Measurements from ENCODE around the gene MTURN.
"Not testable (repeated sequence)": the region's sequence is repeated elsewhere in the genome, so short reads cannot be mapped to it uniquely, and the experiment has no call there.

MTURN gene

GRCh38 chr7:30180718-30181117, 45.9 kb downstream of the MTURN start:
- DNase-seq (ENCODE audit: low spot score), result no peak

- no peak for DNase-seq (ENCODE audit: low spot score)
Measured at GRCh38 chr7:30181211-30181610, 46.4 kb downstream of the MTURN start.

- DNase-seq (ENCODE audit: low spot score), result no peak
Measured at GRCh38 chr7:30181736-30182522, 47.1 kb downstream of the MTURN start.

GRCh38 chr7:30182814-30183213, 48.0 kb downstream of the MTURN start:
- DNase-seq (ENCODE audit: low spot score), result no peak

GRCh38 chr7:30183749-30184369, 49.1 kb downstream of the MTURN start:
- DNase-seq (ENCODE audit: low spot score), result no peak

- no peak for DNase-seq (ENCODE audit: low spot score)
Measured at GRCh38 chr7:30184791-30185487, 50.2 kb downstream of the MTURN start.

GRCh38 chr7:30185496-30185895, 50.7 kb downstream of the MTURN start:
- DNase-seq (ENCODE audit: low spot score), result no peak

- DNase-seq (ENCODE audit: low spot score), result no peak
Measured at GRCh38 chr7:30186725-30187124, 51.9 kb downstream of the MTURN start.

GRCh38 chr7:30187513-30187912, 52.7 kb downstream of the MTURN start:
- DNase-seq (ENCODE audit: low spot score), result no peak

GRCh38 chr7:30188381-30188780, 53.6 kb downstream of the MTURN start:
- not testable (repeated sequence) for DNase-seq (ENCODE audit: low spot score)

GRCh38 chr7:30188811-30189210, 54.0 kb downstream of the MTURN start:
- DNase-seq (ENCODE audit: low spot score), result no peak

GRCh38 chr7:30191809-30192208, 57.0 kb downstream of the MTURN start:
- DNase-seq (ENCODE audit: low spot score), result no peak

GRCh38 chr7:30193336-30193943, 58.7 kb downstream of the MTURN start:
- DNase-seq (ENCODE audit: low spot score), result no peak

GRCh38 chr7:30196408-30196807, 61.6 kb downstream of the MTURN start:
- DNase-seq (ENCODE audit: low spot score), result no peak

GRCh38 chr7:30197438-30197837, 62.7 kb downstream of the MTURN start:
- no peak for DNase-seq (ENCODE audit: low spot score)

GRCh38 chr7:30199271-30199670, 64.5 kb downstream of the MTURN start:
- no peak for DNase-seq (ENCODE audit: low spot score)

- DNase-seq (ENCODE audit: low spot score), result no peak
Measured at GRCh38 chr7:30200591-30200990, 65.8 kb downstream of the MTURN start.

GRCh38 chr7:30201161-30201666, 66.4 kb downstream of the MTURN start:
- no peak for DNase-seq (ENCODE audit: low spot score)

- DNase-seq (ENCODE audit: low spot score), result no peak
Measured at GRCh38 chr7:30201921-30202320, 67.1 kb downstream of the MTURN start.

GRCh38 chr7:30202671-30203070, 67.9 kb downstream of the MTURN start:
- DNase-seq (ENCODE audit: low spot score), result no peak

GRCh38 chr7:30206491-30206890, 71.7 kb downstream of the MTURN start:
- DNase-seq (ENCODE audit: low spot score), result peak; percentile 42

GRCh38 chr7:30206942-30207341, 72.2 kb downstream of the MTURN start:
- DNase-seq (ENCODE audit: low spot score), result no peak

Data from iPS-NIHi11 (cell line).